ENCODE measurements around the gene C20orf144.
"Not testable (repeated sequence)": the region's sequence is repeated elsewhere in the genome, so short reads cannot be mapped to it uniquely, and the experiment has no call there.

The C20orf144 gene

DNA sequence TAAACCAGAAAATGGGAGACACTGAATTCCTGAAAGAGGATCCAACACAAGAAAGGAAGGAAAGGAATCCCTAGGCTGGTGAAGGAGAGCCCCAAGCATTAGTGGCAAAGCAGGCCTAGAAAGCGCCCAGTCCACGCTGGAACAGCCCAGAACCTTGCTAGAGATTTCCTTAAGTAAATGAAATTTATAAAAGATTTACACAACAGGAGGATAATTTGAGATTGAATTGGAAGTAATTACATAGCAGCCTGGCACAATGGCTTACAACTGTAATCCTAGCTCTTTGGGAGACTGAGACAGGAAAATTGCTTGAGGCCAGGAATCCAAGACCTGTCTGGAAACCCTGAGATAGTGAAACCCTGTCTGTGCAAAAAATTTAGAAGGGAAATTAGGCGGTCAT is 26.8 kb upstream of the C20orf144 start:
- Histone ChIP-seq H3K36me3 (ENCODE audit: control insufficient read depth, insufficient read depth, low read length) (peaks cover 10% of the 10 kb centered on the region), H3K4me3 (ENCODE audit: insufficient read depth, low read depth, low read length) (no peak overlapping the region), H3K9me3 (ENCODE audit: control insufficient read depth, low read length) (no peaks in the 10 kb centered on the region), H3K27me3 (ENCODE audit: control insufficient read depth, insufficient read depth, low read length, poor library complexity, severe bottlenecking) (no peaks in the 10 kb centered on the region), H3K4me1 (ENCODE audit: control insufficient read depth, insufficient read depth, low read length) (no peaks in the 10 kb centered on the region), H3K27ac (ENCODE audit: insufficient read depth, low read depth, low read length, poor library complexity, severe bottlenecking) (no peak overlapping the region)
- WGBS, 2 experiments = 96 to 97% methylated on average over 3 of the region's 3 CpGs

DNA sequence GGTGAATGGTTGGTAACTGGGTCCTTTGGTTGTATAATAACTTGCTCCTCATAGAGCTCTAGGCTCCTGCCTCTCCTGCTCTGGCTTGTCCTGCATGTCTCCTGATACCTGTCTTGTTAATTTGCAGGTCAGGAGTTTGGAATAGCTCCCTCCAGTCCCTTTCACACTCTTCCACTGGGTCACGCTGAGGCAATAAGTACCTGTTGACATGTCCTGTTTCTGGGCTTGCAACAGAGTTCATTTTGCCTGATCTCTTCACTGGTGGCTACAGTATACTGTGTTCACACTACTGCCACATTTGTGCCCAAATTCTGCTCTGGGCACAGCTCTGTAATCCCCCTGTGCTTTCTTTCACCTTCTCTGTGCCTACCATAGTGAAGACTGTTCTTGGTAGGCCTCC is 25.4 kb upstream of the C20orf144 start:
- Histone ChIP-seq H3K27ac (ENCODE audit: insufficient read depth, low read depth, low read length, poor library complexity, severe bottlenecking) (no peak overlapping the region), H3K4me1 (ENCODE audit: control insufficient read depth, insufficient read depth, low read length) (no peaks in the 10 kb centered on the region), H3K9me3 (ENCODE audit: control insufficient read depth, low read length) (no peaks in the 10 kb centered on the region), H3K4me3 (ENCODE audit: insufficient read depth, low read depth, low read length) (no peak overlapping the region), H3K36me3 (ENCODE audit: control insufficient read depth, insufficient read depth, low read length) (peaks cover 7% of the 10 kb centered on the region), H3K27me3 (ENCODE audit: control insufficient read depth, insufficient read depth, low read length, poor library complexity, severe bottlenecking) (no peaks in the 10 kb centered on the region)
- 92 to 93% methylated on average over 1 of the region's 1 CpG for WGBS, 2 experiments

DNA sequence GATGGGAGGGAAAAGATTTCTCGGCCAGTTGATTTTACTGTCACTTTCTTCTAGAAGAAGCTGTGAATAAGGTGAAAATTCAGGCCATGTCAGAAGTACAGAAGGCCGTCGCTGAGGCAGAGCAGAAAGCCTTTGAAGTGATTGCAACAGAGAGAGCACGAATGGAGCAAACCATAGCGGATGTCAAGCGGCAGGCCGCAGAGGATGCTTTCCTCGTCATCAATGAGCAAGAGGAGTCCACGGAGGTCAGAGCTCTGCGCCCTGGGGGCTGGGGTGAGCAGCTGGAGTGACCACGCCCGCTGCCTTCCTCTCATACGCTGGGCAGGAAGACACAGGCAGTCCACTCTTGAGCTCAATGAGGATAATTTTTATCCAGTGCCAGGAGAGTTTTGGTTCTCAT is 21.8 kb upstream of the C20orf144 start:
- H3K27ac ChIP-seq (ENCODE audit: insufficient read depth, low read depth, low read length, poor library complexity, severe bottlenecking) = no peak overlapping the region
- no peaks in the 10 kb centered on the region for H3K9me3 ChIP-seq (ENCODE audit: control insufficient read depth, low read length)
- 95 to 96% methylated on average over 13 of the region's 13 CpGs for WGBS, 2 experiments
- H3K36me3 ChIP-seq (ENCODE audit: control insufficient read depth, insufficient read depth, low read length) = peaks cover 13% of the 10 kb centered on the region
- no peaks in the 10 kb centered on the region for H3K27me3 ChIP-seq (ENCODE audit: control insufficient read depth, insufficient read depth, low read length, poor library complexity, severe bottlenecking)
- H3K4me3 ChIP-seq (ENCODE audit: insufficient read depth, low read depth, low read length) = no peak overlapping the region
- H3K4me1 ChIP-seq (ENCODE audit: control insufficient read depth, insufficient read depth, low read length) = no peaks in the 10 kb centered on the region

- Histone ChIP-seq H3K27me3 (ENCODE audit: control insufficient read depth, insufficient read depth, low read length, poor library complexity, severe bottlenecking) (no peaks in the 10 kb centered on the region), H3K9me3 (ENCODE audit: control insufficient read depth, low read length) (no peaks in the 10 kb centered on the region), H3K27ac (ENCODE audit: insufficient read depth, low read depth, low read length, poor library complexity, severe bottlenecking) (no peak overlapping the region), H3K4me1 (ENCODE audit: control insufficient read depth, insufficient read depth, low read length) (no peaks in the 10 kb centered on the region), H3K36me3 (ENCODE audit: control insufficient read depth, insufficient read depth, low read length) (peaks cover 6% of the 10 kb centered on the region), H3K4me3 (ENCODE audit: insufficient read depth, low read depth, low read length) (no peak overlapping the region)
- WGBS, 2 experiments = 96% methylated on average over 28 of the region's 28 CpGs
These were observed 17.6 kb upstream of the C20orf144 start for GRCh38 chr20:33644313-33645071.

DNA sequence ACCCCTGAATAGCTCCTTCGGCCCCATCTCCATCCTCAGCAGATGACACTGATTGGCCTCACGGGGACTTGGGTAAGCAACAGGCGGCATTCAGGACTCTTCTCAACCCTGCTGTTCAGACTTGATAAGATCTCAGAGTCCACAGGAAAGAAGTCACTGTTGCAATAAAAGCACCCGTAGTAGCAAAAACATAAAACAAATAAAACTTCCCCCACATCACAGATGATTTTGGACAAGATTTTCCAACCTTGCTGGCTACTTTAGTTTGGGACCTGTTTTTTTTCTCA is 17.1 kb upstream of the C20orf144 start:
- no peak overlapping the region for H3K4me3 ChIP-seq (ENCODE audit: insufficient read depth, low read depth, low read length)
- no peaks in the 10 kb centered on the region for H3K9me3 ChIP-seq (ENCODE audit: control insufficient read depth, low read length)
- H3K27me3 ChIP-seq (ENCODE audit: control insufficient read depth, insufficient read depth, low read length, poor library complexity, severe bottlenecking) = no peaks in the 10 kb centered on the region
- H3K27ac ChIP-seq (ENCODE audit: insufficient read depth, low read depth, low read length, poor library complexity, severe bottlenecking) = no peak overlapping the region
- H3K36me3 ChIP-seq (ENCODE audit: control insufficient read depth, insufficient read depth, low read length) = peaks cover 6% of the 10 kb centered on the region
- no peaks in the 10 kb centered on the region for H3K4me1 ChIP-seq (ENCODE audit: control insufficient read depth, insufficient read depth, low read length)
- 92 to 96% methylated on average over 4 of the region's 4 CpGs for WGBS, 2 experiments

DNA sequence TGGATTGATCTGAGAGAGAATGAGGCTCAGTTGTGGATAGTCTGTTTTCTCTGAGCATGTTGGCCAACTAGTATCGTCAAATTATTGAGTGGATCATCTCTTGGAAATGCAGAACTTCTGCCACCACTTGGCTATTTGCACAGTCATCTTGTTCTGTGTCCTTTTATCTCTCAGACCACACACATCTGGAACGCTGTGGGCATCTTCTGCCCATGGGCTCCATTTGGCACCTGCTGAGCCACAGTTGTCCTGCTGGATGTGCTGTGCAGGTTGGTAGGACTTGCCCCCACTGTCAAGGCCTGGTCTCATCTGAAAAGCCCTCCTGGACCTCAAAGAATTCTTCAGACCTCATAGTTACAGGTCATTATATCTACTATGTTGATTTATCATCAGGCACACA is 16.7 kb upstream of the C20orf144 start:
- Histone ChIP-seq H3K27ac (ENCODE audit: insufficient read depth, low read depth, low read length, poor library complexity, severe bottlenecking) (no peak overlapping the region), H3K9me3 (ENCODE audit: control insufficient read depth, low read length) (no peaks in the 10 kb centered on the region), H3K36me3 (ENCODE audit: control insufficient read depth, insufficient read depth, low read length) (peaks cover 6% of the 10 kb centered on the region), H3K27me3 (ENCODE audit: control insufficient read depth, insufficient read depth, low read length, poor library complexity, severe bottlenecking) (no peaks in the 10 kb centered on the region), H3K4me3 (ENCODE audit: insufficient read depth, low read depth, low read length) (no peak overlapping the region), H3K4me1 (ENCODE audit: control insufficient read depth, insufficient read depth, low read length) (no peaks in the 10 kb centered on the region)
- 89 to 92% methylated on average over 2 of the region's 2 CpGs for WGBS, 2 experiments

DNA sequence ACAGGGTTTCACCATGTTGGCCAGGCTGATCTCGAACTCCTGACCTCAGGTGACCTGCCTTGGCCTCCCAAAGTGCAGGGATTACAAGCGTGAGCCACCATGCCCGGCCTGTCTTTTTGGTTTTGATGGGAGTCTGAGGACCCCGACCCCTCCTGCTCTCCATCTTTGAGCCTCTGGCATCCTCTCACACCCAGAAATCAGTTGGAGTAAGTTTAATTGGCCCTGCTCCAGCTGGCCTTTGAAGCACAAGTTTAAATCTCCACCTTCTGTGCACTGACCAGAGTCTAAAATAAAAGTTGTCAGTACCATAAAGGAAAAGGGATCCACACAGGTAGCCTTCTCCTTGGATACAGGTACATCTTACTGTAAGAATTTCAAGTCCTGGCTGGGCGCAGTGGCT is 15.9 kb upstream of the C20orf144 start:
- no peak overlapping the region for H3K4me3 ChIP-seq (ENCODE audit: insufficient read depth, low read depth, low read length)
- peaks cover 6% of the 10 kb centered on the region for H3K36me3 ChIP-seq (ENCODE audit: control insufficient read depth, insufficient read depth, low read length)
- WGBS, 2 experiments = 92 to 93% methylated on average over 5 of the region's 5 CpGs
- no peaks in the 10 kb centered on the region for H3K4me1 ChIP-seq (ENCODE audit: control insufficient read depth, insufficient read depth, low read length)
- no peaks in the 10 kb centered on the region for H3K9me3 ChIP-seq (ENCODE audit: control insufficient read depth, low read length)
- H3K27me3 ChIP-seq (ENCODE audit: control insufficient read depth, insufficient read depth, low read length, poor library complexity, severe bottlenecking) = no peaks in the 10 kb centered on the region
- H3K27ac ChIP-seq (ENCODE audit: insufficient read depth, low read depth, low read length, poor library complexity, severe bottlenecking) = no peak overlapping the region

- H3K27ac ChIP-seq (ENCODE audit: insufficient read depth, low read depth, low read length, poor library complexity, severe bottlenecking); H3K4me1 ChIP-seq (ENCODE audit: control insufficient read depth, insufficient read depth, low read length); H3K27me3 ChIP-seq (ENCODE audit: control insufficient read depth, insufficient read depth, low read length, poor library complexity, severe bottlenecking); H3K36me3 ChIP-seq (ENCODE audit: control insufficient read depth, insufficient read depth, low read length); H3K9me3 ChIP-seq (ENCODE audit: control insufficient read depth, low read length); H3K4me3 ChIP-seq (ENCODE audit: insufficient read depth, low read depth, low read length): not testable (repeated sequence)
- WGBS, 2 experiments = 87% methylated on average over 14 of the region's 14 CpGs
These were observed 15.0 kb upstream of the C20orf144 start for GRCh38 chr20:33646959-33647602.

- H3K4me3 ChIP-seq (ENCODE audit: insufficient read depth, low read depth, low read length) = no peak overlapping the region
- 93 to 95% methylated on average over 11 of the region's 11 CpGs for WGBS, 2 experiments
- H3K36me3 ChIP-seq (ENCODE audit: control insufficient read depth, insufficient read depth, low read length) = peaks cover 6% of the 10 kb centered on the region
- no peaks in the 10 kb centered on the region for H3K9me3 ChIP-seq (ENCODE audit: control insufficient read depth, low read length)
- H3K4me1 ChIP-seq (ENCODE audit: control insufficient read depth, insufficient read depth, low read length) = no peaks in the 10 kb centered on the region
- no peaks in the 10 kb centered on the region for H3K27me3 ChIP-seq (ENCODE audit: control insufficient read depth, insufficient read depth, low read length, poor library complexity, severe bottlenecking)
- H3K27ac ChIP-seq (ENCODE audit: insufficient read depth, low read depth, low read length, poor library complexity, severe bottlenecking) = no peak overlapping the region
These were observed 14.3 kb upstream of the C20orf144 start for GRCh38 chr20:33647603-33648395.

DNA sequence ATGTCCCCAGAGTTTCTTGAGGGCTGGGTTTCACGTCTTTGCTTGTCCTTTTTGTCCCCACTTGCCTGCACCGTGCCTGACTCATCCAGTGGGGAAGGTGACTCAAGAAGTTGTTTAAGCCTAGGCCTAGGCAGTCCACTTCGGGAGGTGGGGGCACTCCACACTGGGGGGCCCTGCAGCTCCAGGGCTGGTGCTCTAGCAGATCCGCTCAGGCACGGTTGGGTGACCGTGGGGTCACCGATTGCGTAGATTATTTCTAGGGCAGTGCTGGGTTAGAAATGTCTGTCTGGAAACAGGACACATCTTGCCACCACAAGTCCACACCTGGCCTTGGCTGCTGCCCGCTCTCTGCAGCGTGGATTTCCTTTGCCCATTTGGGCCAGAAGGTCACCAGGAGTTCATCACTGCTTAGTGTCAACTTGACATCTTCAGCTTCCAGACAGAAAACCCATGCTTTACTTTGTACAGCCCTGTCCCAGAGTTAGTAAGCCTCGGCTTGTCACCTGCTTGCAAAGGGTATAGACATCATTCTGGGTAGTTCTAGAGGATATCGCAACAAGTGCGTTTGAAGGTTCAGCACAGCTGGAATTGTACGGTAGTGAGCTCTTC is 13.6 kb upstream of the C20orf144 start:
- H3K36me3 ChIP-seq (ENCODE audit: control insufficient read depth, insufficient read depth, low read length) = peaks cover 6% of the 10 kb centered on the region
- no peaks in the 10 kb centered on the region for H3K9me3 ChIP-seq (ENCODE audit: control insufficient read depth, low read length)
- 94 to 95% methylated on average over 14 of the region's 14 CpGs for WGBS, 2 experiments
- no peaks in the 10 kb centered on the region for H3K4me1 ChIP-seq (ENCODE audit: control insufficient read depth, insufficient read depth, low read length)
- H3K4me3 ChIP-seq (ENCODE audit: insufficient read depth, low read depth, low read length) = no peak overlapping the region
- no peaks in the 10 kb centered on the region for H3K27me3 ChIP-seq (ENCODE audit: control insufficient read depth, insufficient read depth, low read length, poor library complexity, severe bottlenecking)
- no peak overlapping the region for H3K27ac ChIP-seq (ENCODE audit: insufficient read depth, low read depth, low read length, poor library complexity, severe bottlenecking)

Measured in ectodermal cell (in vitro differentiated cells).